ENCODE data around the gene RAPGEF4.

DNA sequence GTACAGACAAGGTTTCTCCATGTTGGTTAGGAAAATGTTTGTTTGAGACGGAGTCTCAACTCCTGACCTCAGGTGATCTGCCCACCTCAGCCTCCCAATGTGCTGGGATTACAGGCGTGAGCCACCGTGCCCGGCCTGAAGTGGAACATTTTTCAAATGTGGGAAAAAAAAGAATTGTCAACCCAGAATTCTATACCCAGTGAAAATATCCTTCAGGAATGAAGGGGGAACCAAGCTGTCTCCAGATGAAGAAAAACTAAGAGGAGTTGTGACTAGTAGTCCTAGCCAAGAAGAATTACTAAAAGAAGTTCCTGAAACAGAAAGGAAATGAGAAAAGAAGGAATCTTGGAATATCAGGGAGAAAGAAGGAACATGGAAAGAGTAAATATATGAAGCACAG is 25.7 kb downstream of the RAPGEF4 start:
- TF ChIP-seq CTCF (IDR thresholded peaks at IDR 0.05; ENCODE audit: low read depth, low read length, poor library complexity, severe bottlenecking), result no peak
- TF ChIP-seq EZH2phosphoT487 (IDR thresholded peaks at IDR 0.05; ENCODE audit: borderline replicate concordance, low read length), result no peak
